Measurements from ENCODE around the gene PHLPP1.

DNA sequence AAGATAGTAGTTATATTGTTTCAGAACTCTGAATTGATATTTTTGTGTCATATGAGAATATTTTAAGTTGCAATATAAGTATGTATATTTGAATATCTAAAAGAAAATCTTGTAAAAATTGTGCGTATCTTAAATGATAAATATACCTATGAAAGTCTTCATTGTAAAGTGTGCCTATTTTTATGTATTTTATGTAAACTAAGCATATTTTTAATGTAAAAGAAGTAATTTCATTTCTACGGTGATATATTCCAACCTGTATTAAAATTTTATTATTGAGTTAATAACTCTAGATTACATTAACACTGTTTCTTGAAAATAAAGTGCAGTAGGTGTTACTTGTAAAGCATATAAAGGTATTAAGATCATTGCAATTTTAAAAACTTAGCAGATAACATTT, 233.4 kb downstream of the PHLPP1 start:
- TF ChIP-seq POLR2AphosphoS5 (IDR thresholded peaks at IDR 0.05) (no peak), POLR2A (IDR thresholded peaks at IDR 0.05) (no peak)
